Panc1 (cell line): Measurements from ENCODE around the gene MSLN. TPM values are rescaled to one million over a fixed set of nuclear protein-coding genes. Genes with fewer than 3 reads are reported as not detected.

ENCODE experiments used
- ATAC-seq: fragments of 200-7000 bp; cut with Tn5 transposase; 2 replicates; pipeline ENCODE4 v1.9.1; 2020; ENCODE audit warnings: mild to moderate bottlenecking, moderate library complexity
- BruUV-seq: library from RNA; stranded (reverse); fragments of 400-500 nt; replicated peaks from 2 replicates; lab custom pipeline; 2021; lab: Mats Ljungman, UMichigan
- CTCF ChIA-PET: fragments of 300-600 bp; sonication (Branson Sonifier 250); formaldehyde crosslinking; loops from one replicate; lab custom pipeline; 2022; ENCODE audit warnings: antibody characterized with exemption; lab: Charles Lee
- POLR2A ChIA-PET: fragments of 300-600 bp; sonication (Branson Sonifier 250); formaldehyde crosslinking; loops from one replicate; lab custom pipeline; 2022; ENCODE audit warnings: antibody characterized with exemption; lab: Charles Lee
- DNase-seq: peaks from one replicate; pipeline ENCODE4 v3.0.0-alpha.2; 2010; ENCODE audit warnings: low read depth, low spot score
- H3K27ac ChIP-seq: 2 replicates; pipeline ENCODE4 v1.5.1; 2011; ENCODE audit warnings: mild to moderate bottlenecking, low read length, inconsistent platforms
- H3K27me3 ChIP-seq: fragments of 200-500 bp; sonication (Bioruptor generic); 2 replicates; pipeline ENCODE4 v1.6.0; 2014; ENCODE audit warnings: low read length, inconsistent platforms; ENCODE audit not compliant: control insufficient read depth, insufficient read depth
- H3K36me3 ChIP-seq: fragments of 200-500 bp; sonication (Bioruptor generic); 2 replicates; pipeline ENCODE4 v1.5.1; 2014; ENCODE audit warnings: inconsistent platforms, mild to moderate bottlenecking, low read length, moderate library complexity; ENCODE audit not compliant: control insufficient read depth, insufficient read depth
- H3K4me1 ChIP-seq: 2 replicates; pipeline ENCODE4 v1.5.1; 2011; ENCODE audit warnings: inconsistent platforms, mild to moderate bottlenecking, low read length, moderate library complexity; ENCODE audit not compliant: control insufficient read depth, insufficient read depth
- H3K4me3 ChIP-seq, 2 experiments: 2 replicates each; pipeline ENCODE4 v1.5.1; 2011 to 2012; ENCODE audit warnings: low read depth in 2 of 2, low read length in 2 of 2, mild to moderate bottlenecking in 2 of 2, inconsistent platforms in 1 of 2, moderate library complexity in 1 of 2
- H3K9me3 ChIP-seq: fragments of 200-500 bp; sonication (Bioruptor generic); 2 replicates; pipeline ENCODE4 v1.5.1; 2014; ENCODE audit warnings: low read depth, mild to moderate bottlenecking, inconsistent platforms, low read length, moderate library complexity; ENCODE audit not compliant: control insufficient read depth, insufficient read depth
- CTCF ChIP-seq: fragments of 450-650 bp; IDR thresholded peaks from 2 replicates; pipeline ENCODE4 v1.5.1; 2017; ENCODE audit warnings: mild to moderate bottlenecking
- POLR2AphosphoS5 ChIP-seq: IDR thresholded peaks from 2 replicates; pipeline ENCODE4 v1.6.1; 2012; ENCODE audit warnings: mild to moderate bottlenecking, low read depth, low read length, moderate library complexity
- REST ChIP-seq, 2 experiments: IDR thresholded peaks; 2 replicates each; pipeline ENCODE4 v1.6.1; 2011 to 2012; ENCODE audit warnings: low read depth in 2 of 2, control low read depth in 1 of 2, low read length in 1 of 2, mild to moderate bottlenecking in 1 of 2, moderate library complexity in 1 of 2; ENCODE audit not compliant: insufficient read depth in 1 of 2
- SIN3A ChIP-seq: IDR thresholded peaks from 2 replicates; pipeline ENCODE4 v1.6.1; 2012; ENCODE audit warnings: low read depth, mild to moderate bottlenecking, low read length, moderate library complexity, borderline replicate concordance; ENCODE audit not compliant: insufficient read depth
- TCF7L2 ChIP-seq: IDR thresholded peaks from 2 replicates; pipeline ENCODE4 v1.6.1; 2011; ENCODE audit warnings: mild to moderate bottlenecking, low read depth, low read length, inconsistent platforms
- in situ Hi-C: cut with HindIII; loops from 2 replicates; pipeline ENCODE4 v1.10.0; 2016; ENCODE audit warnings: low sequenced_read_pairs, low pct_unique_long_range_greater_than_20kb
- intact Hi-C: fragments of 100-400 bp; cut with micrococcal nuclease; formaldehyde crosslinking; loops from one replicate; pipeline ENCODE4 v1.10.0; 2022; ENCODE audit not compliant: unreplicated experiment
- total RNA-seq: library from RNA; stranded (reverse); gene quantifications from one replicate; pipeline ENCODE4 v1.2.1, GENCODE V29; 2021; ENCODE audit not compliant: unreplicated experiment

Gene MSLN
- total RNA-seq, 1 experiment from 2014 or later, result 1.1 TPM

GRCh38 chr16:817001-817906, 56.7 kb downstream of the MSLN start:
- BruUV-seq, result no TSS peak

More at GRCh38 chr16:817001-817906, 56.7 kb downstream of the MSLN start:
- H3K36me3 ChIP-seq, result no peaks in the 10 kb centered on the region
- DNase-seq, result no peak
- H3K9me3 ChIP-seq, result no peaks in the 10 kb centered on the region
- intact Hi-C loops (no loop called here), in situ Hi-C loops (no loop called here)
- H3K27me3 ChIP-seq, result no peaks in the 10 kb centered on the region
- POLR2A ChIA-PET, result interaction anchor here (0.7 kb wide), 1 partner anchor 21 kb away, joined by 16 read pairs; no protein-coding TSS in a partner anchor
- CTCF ChIA-PET, result interaction anchor here (0.6 kb wide), 1 partner anchor 258 kb away, joined by 3 read pairs; no protein-coding TSS in a partner anchor
- H3K4me3 ChIP-seq, result no peak overlapping the region
- TF ChIP-seq SIN3A (no peak), TCF7L2 (no peak), POLR2AphosphoS5 (no peak), CTCF (no peak), REST (IDR thresholded peaks at IDR 0.05; ENCODE audit: insufficient read depth in 1 of 2, low read depth in 2 of 2, low read length in 1 of 2) (no peak)
- no peak for ATAC-seq
- H3K27ac ChIP-seq, result no peak overlapping the region
- H3K4me1 ChIP-seq, result peaks cover 4% of the 10 kb centered on the region; the same call in 1 of the 2 replicates
